HEK293 (cell line): ENCODE results near the gene COG3.

Experiments
- CTCF ChIA-PET: fragments of 350-600 bp; formaldehyde crosslinking; extraction: SDS; loops from one replicate; lab custom pipeline; 2021; ENCODE audit warnings: antibody characterized with exemption; lab: Yijun Ruan, JAX
- POLR2A ChIA-PET: fragments of 300-600 bp; formaldehyde crosslinking; extraction: SDS; loops from one replicate; lab custom pipeline; 2020; ENCODE audit warnings: antibody characterized with exemption, inconsistent platforms; lab: Yijun Ruan, JAX
- H3K27ac ChIP-seq: fragments of 200-500 bp; sonication (Bioruptor generic); 2 replicates; pipeline ENCODE4 v1.5.1; 2014; ENCODE audit warnings: low read depth, low read length, control low read depth, inconsistent platforms; ENCODE audit errors: extremely low read depth
- H3K36me3 ChIP-seq, 2 experiments: fragments of 200-500 bp in 1 of 2; sonication (Bioruptor generic) in 1 of 2; 1 replicate in 1 of 2; 2 replicates in 1 of 2; pipeline ENCODE4 v1.5.1; 2014 to 2017; ENCODE audit warnings: inconsistent platforms in 2 of 2, low read length in 2 of 2; ENCODE audit not compliant: control insufficient read depth in 2 of 2, insufficient read depth in 1 of 2
- H3K4me1 ChIP-seq: fragments of 200-500 bp; sonication (Bioruptor generic); 2 replicates; pipeline ENCODE4 v1.5.1; 2014; ENCODE audit warnings: mild to moderate bottlenecking, low read length, inconsistent platforms; ENCODE audit not compliant: control insufficient read depth, insufficient read depth
- H3K4me3 ChIP-seq: 2 replicates; pipeline ENCODE4 v1.5.1; 2011; ENCODE audit warnings: low read depth, mild to moderate bottlenecking, control low read depth, low read length, moderate library complexity
- H3K9me3 ChIP-seq: fragments of 200-500 bp; sonication (Bioruptor generic); 2 replicates; pipeline ENCODE4 v1.5.1; 2014; ENCODE audit warnings: low read depth, low read length, inconsistent platforms; ENCODE audit not compliant: control insufficient read depth, insufficient read depth
- BCL11A ChIP-seq: fragments of 450-650 bp; formaldehyde crosslinking; IDR thresholded peaks from 2 replicates; pipeline ENCODE4 v1.5.1; 2016; ENCODE audit warnings: low read depth, missing biosample characterization, missing genetic modification characterization
- HOXD13 ChIP-seq: sonication (generic); formaldehyde crosslinking; IDR thresholded peaks from 2 replicates; pipeline ENCODE4 v1.8.0; 2022; ENCODE audit warnings: missing genetic modification reagents, borderline replicate concordance
- MZF1 ChIP-seq: fragments of 450-650 bp; formaldehyde crosslinking; IDR thresholded peaks from 2 replicates; pipeline ENCODE4 v1.5.1; 2017; ENCODE audit warnings: missing biosample characterization, missing genetic modification characterization, borderline replicate concordance
- SALL2 ChIP-seq: fragments of 450-650 bp; formaldehyde crosslinking; IDR thresholded peaks from 2 replicates; pipeline ENCODE4 v1.5.0; 2017; ENCODE audit warnings: missing biosample characterization, mild to moderate bottlenecking, missing genetic modification characterization, borderline replicate concordance
- SP7 ChIP-seq: fragments of 450-650 bp; formaldehyde crosslinking; IDR thresholded peaks from 2 replicates; pipeline ENCODE4 v1.5.1; 2016; ENCODE audit warnings: missing biosample characterization, missing genetic modification characterization
- ZFP69B ChIP-seq: fragments of 450-650 bp; formaldehyde crosslinking; IDR thresholded peaks from 2 replicates; pipeline ENCODE4 v1.5.1; 2016; ENCODE audit warnings: missing biosample characterization, missing genetic modification characterization
- ZIC2 ChIP-seq: fragments of 450-650 bp; formaldehyde crosslinking; IDR thresholded peaks from 2 replicates; pipeline ENCODE4 v1.5.1; 2016; ENCODE audit warnings: missing biosample characterization, missing genetic modification characterization
- ZNF184 ChIP-seq: fragments of 450-650 bp; IDR thresholded peaks from 2 replicates; pipeline ENCODE4 v1.5.1; 2018; ENCODE audit warnings: missing biosample characterization, mild to moderate bottlenecking, missing genetic modification characterization
- ZNF335 ChIP-seq: fragments of 450-650 bp; formaldehyde crosslinking; conservative IDR thresholded peaks from 2 replicates; pipeline ENCODE4 v1.5.1; 2016; ENCODE audit warnings: missing biosample characterization, missing genetic modification characterization
- ZNF514 ChIP-seq: fragments of 450-650 bp; formaldehyde crosslinking; IDR thresholded peaks from 2 replicates; pipeline ENCODE4 v1.5.1; 2016; ENCODE audit warnings: missing biosample characterization, missing genetic modification characterization
- ZNF585B ChIP-seq: fragments of 450-650 bp; formaldehyde crosslinking; IDR thresholded peaks from 2 replicates; pipeline ENCODE4 v1.5.1; 2016; ENCODE audit warnings: missing biosample characterization, missing genetic modification characterization
- ZSCAN30 ChIP-seq: fragments of 450-650 bp; IDR thresholded peaks from 2 replicates; pipeline ENCODE4 v1.5.1; 2018; ENCODE audit warnings: missing biosample characterization, mild to moderate bottlenecking, missing genetic modification characterization, moderate library complexity
- TF ChIP-seq, protein P1 (sequence below): fragments of 450-650 bp; formaldehyde crosslinking; IDR thresholded peaks from 2 replicates; pipeline ENCODE4 v1.5.1; 2017; ENCODE audit warnings: missing biosample characterization, mild to moderate bottlenecking, missing genetic modification characterization, moderate library complexity
- TF ChIP-seq, protein P2 (sequence below): fragments of 450-650 bp; formaldehyde crosslinking; IDR thresholded peaks from 2 replicates; pipeline ENCODE4 v1.5.1; 2016; ENCODE audit warnings: missing biosample characterization, missing genetic modification characterization
- TF ChIP-seq, protein P3 (sequence below): fragments of 450-650 bp; IDR thresholded peaks from 2 replicates; pipeline ENCODE4 v1.5.1; 2018; ENCODE audit warnings: missing biosample characterization, missing genetic modification characterization

The COG3 gene

DNA sequence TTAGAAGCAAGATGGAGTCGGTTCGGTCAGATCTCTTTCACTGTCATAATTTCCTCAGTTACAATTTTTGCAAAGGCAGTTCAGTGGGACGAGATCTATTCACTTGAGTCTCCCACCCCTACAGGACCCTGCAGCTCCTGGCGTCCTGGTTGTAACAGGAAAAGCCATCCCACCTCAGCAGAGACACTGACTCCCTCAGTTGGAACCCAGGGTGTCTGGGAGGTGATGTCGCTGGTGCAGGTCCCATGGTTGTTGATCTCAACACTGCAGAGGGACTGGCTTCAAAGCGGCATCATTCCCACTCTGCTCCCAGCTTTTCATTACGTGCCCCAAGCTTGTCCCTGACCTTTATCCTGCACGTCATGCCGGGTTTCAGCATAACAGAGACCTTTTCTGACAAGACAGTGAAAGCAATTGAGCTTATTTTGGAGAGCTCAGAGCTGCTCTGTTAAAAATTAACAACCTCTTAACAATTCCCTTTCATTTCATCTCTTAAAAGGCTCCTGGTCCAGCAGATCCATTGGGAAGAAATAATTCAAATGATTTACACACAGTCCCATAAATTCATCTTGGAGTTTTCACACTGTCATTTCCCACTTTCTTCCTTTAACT, 17.6 kb upstream of the COG3 start:
- Histone ChIP-seq H3K4me1 (no peaks in the 10 kb centered on the region), H3K36me3 (no peaks in the 10 kb centered on the region), H3K9me3 (no peaks in the 10 kb centered on the region), H3K4me3 (no peak overlapping the region), H3K27ac (no peak overlapping the region)
- CTCF ChIA-PET: no interaction called here
- TF ChIP-seq SALL2 (tag by site-specific recombination): no peak
- TF ChIP-seq, protein P1, sequence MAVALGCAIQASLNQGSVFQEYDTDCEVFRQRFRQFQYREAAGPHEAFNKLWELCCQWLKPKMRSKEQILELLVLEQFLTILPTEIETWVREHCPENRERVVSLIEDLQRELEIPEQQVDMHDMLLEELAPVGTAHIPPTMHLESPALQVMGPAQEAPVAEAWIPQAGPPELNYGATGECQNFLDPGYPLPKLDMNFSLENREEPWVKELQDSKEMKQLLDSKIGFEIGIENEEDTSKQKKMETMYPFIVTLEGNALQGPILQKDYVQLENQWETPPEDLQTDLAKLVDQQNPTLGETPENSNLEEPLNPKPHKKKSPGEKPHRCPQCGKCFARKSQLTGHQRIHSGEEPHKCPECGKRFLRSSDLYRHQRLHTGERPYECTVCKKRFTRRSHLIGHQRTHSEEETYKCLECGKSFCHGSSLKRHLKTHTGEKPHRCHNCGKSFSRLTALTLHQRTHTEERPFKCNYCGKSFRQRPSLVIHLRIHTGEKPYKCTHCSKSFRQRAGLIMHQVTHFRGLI (tag by site-specific recombination): no peak
- POLR2A ChIA-PET: no interaction called here

DNA sequence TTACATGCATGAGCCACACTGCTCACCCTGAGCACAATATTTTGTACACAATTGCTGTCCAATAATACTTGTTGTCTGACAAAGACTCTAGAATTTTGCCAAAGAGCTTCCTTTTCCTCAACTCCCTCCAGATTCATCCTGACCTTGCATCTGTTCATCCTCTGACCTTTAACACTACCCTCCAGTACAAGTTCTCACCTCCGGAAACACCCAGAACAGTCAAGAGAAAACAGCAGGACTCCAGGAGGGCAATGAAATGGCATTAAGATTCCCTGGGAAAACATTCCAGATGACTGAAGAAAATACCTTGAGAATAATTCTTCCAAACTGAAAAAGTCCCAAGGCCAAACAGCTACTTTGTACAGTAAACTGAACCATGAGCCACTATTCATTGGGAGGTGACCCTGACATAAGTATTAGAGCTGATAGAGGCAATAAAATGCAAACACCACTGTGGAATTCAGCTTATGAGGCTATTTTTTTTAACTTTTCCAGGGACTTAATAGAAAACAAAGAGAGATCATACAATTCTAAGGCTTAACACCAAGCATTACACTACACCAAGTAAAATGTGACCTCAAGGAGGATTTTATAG, 15.7 kb upstream of the COG3 start:
- CTCF ChIA-PET: interaction anchor here (0.6 kb wide), 1 partner anchor 592 kb away, joined by 5 read pairs; no protein-coding TSS in a partner anchor
- Histone ChIP-seq H3K27ac (no peak overlapping the region), H3K36me3 (no peaks in the 10 kb centered on the region), H3K9me3 (no peaks in the 10 kb centered on the region), H3K4me3 (no peak overlapping the region), H3K4me1 (no peaks in the 10 kb centered on the region)
- POLR2A ChIA-PET: no interaction called here
- TF ChIP-seq ZNF335 (tag by site-specific recombination) (no peak), ZNF585B (tag by site-specific recombination) (no peak)

DNA sequence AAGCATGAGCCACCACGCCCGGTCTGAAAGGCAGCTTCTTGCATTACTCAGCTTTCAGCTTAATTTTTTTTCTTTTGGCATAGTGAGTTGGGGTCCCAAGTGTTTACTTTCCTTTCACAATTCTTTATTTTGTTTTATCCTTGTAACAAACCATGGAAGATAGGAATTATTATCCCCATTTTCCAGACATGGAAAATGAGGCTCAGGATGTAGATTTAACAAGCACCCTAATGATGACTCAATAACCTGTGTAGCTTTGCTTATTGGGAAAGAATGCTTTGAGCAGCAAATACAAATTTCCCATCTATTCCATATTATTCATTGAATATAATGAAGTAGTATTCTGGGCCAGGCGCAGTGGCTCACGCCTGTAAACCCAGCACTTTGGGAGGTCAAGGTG, 13.5 kb upstream of the COG3 start:
- no peak overlapping the region for H3K4me3 ChIP-seq
- no peak overlapping the region for H3K27ac ChIP-seq
- CTCF ChIA-PET: no interaction called here
- TF ChIP-seq HOXD13 (CRISPR knock-in tag) (no peak), ZFP69B (tag by site-specific recombination) (no peak), ZNF514 (tag by site-specific recombination) (no peak), BCL11A (tag by site-specific recombination) (no peak)
- TF ChIP-seq, protein P2, sequence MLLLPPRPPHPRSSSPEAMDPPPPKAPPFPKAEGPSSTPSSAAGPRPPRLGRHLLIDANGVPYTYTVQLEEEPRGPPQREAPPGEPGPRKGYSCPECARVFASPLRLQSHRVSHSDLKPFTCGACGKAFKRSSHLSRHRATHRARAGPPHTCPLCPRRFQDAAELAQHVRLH: no peak
- TF ChIP-seq, all 188 proteins: peak for 0
- Histone ChIP-seq H3K36me3 (no peaks in the 10 kb centered on the region), H3K9me3 (no peaks in the 10 kb centered on the region), H3K4me1 (no peaks in the 10 kb centered on the region)
- POLR2A ChIA-PET: interaction anchor here (1.2 kb wide), 1 partner anchor 99 kb away, joined by 5 read pairs; no protein-coding TSS in a partner anchor

DNA sequence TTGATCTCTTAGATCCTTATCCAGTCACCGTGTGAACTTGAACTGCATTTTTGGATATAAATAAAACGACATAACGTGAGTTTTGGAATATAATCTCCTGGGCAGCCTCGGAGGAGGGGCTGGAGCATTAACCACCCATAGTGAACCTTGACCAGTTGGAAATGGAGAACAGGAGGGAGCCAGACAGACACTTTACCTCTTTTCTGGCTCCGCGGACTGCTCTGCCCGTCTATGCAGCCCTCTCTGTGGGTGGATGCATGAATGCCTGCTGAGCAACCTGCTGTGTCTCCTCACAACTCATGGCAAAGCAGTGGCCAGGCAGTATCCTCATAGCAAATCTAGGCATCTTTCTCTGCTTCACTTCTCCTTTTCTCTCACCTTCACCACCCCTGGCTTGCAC, 10.5 kb upstream of the COG3 start:
- no peaks in the 10 kb centered on the region for H3K9me3 ChIP-seq
- no peaks in the 10 kb centered on the region for H3K4me1 ChIP-seq
- H3K36me3 ChIP-seq: no peaks in the 10 kb centered on the region
- H3K4me3 ChIP-seq: no peak overlapping the region
- TF ChIP-seq ZIC2 (tag by site-specific recombination) (peak; percentile 67), ZSCAN30 (tag by site-specific recombination) (no peak), SALL2 (tag by site-specific recombination) (no peak), ZNF184 (tag by site-specific recombination) (no peak), SP7 (tag by site-specific recombination) (no peak), MZF1 (no peak)
- TF ChIP-seq, protein P3, sequence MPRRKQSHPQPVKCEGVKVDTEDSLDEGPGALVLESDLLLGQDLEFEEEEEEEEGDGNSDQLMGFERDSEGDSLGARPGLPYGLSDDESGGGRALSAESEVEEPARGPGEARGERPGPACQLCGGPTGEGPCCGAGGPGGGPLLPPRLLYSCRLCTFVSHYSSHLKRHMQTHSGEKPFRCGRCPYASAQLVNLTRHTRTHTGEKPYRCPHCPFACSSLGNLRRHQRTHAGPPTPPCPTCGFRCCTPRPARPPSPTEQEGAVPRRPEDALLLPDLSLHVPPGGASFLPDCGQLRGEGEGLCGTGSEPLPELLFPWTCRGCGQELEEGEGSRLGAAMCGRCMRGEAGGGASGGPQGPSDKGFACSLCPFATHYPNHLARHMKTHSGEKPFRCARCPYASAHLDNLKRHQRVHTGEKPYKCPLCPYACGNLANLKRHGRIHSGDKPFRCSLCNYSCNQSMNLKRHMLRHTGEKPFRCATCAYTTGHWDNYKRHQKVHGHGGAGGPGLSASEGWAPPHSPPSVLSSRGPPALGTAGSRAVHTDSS (tag by site-specific recombination): no peak
- ChIA-PET POLR2A (no interaction called here), CTCF (no interaction called here)
- H3K27ac ChIP-seq: no peak overlapping the region
